ACC112 (cell line): ENCODE measurements around the gene APPBP2.
"Not testable (repeated sequence)": the region's sequence is repeated elsewhere in the genome, so short reads cannot be mapped to it uniquely, and the experiment has no call there.

Experiments
- H2AFZ ChIP-seq: fragments of 200-600 bp; sonication (generic); one replicate; pipeline ENCODE4 v1.6.0; 2017; ENCODE audit warnings: antibody characterized with exemption, low read length; ENCODE audit not compliant: unreplicated experiment
- H3K27ac ChIP-seq: fragments of 200-600 bp; sonication (generic); 2 replicates; pipeline ENCODE4 v1.5.1; 2014; ENCODE audit warnings: low read depth, mild to moderate bottlenecking, antibody characterized with exemption, low read length, moderate library complexity
- H3K27me3 ChIP-seq: fragments of 200-600 bp; sonication (generic); 2 replicates; pipeline ENCODE4 v1.6.1; 2014; ENCODE audit warnings: mild to moderate bottlenecking, antibody characterized with exemption, low read length, moderate library complexity, mixed read lengths; ENCODE audit not compliant: insufficient read depth
- H3K36me3 ChIP-seq: fragments of 200-600 bp; sonication (generic); 2 replicates; pipeline ENCODE4 v1.6.1; 2016; ENCODE audit warnings: mild to moderate bottlenecking, antibody characterized with exemption, low read length, moderate library complexity, mixed read lengths; ENCODE audit not compliant: insufficient read depth
- H3K4me1 ChIP-seq: fragments of 200-600 bp; sonication (generic); one replicate; pipeline ENCODE4 v1.6.1; 2016; ENCODE audit warnings: low read length, mixed read lengths; ENCODE audit not compliant: insufficient read depth, unreplicated experiment, control insufficient read depth
- H3K4me3 ChIP-seq: fragments of 200-600 bp; sonication (generic); 2 replicates; pipeline ENCODE4 v1.5.1; 2014; ENCODE audit warnings: mild to moderate bottlenecking, low read depth, low read length
- H3K79me2 ChIP-seq: fragments of 200-600 bp; sonication (generic); one replicate; pipeline ENCODE4 v1.6.0; 2016; ENCODE audit warnings: low read length; ENCODE audit not compliant: control insufficient read depth, unreplicated experiment, insufficient read depth

The APPBP2 gene

DNA sequence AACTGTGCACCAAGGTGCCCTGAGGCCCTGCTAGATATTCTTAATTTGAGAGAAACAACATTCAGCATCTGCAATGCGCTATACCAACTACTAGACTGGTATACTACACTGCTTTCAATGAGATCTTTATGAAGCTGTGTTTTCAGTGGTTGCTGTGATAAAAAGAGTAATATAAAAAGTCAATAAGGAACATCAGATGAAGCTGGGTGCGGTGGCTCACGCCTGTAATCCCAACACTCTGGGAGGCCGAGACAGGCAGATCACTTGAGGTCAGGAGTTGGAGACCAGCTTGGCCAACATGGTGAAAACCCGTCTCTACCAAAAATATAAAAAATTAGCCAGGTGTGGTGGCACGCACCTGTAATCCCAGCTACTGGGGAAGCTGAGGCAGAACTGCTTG, 10.4 kb downstream of the APPBP2 start:
- not testable (repeated sequence) for H2AFZ ChIP-seq, H3K4me1 ChIP-seq, H3K36me3 ChIP-seq, H3K27ac ChIP-seq, H3K27me3 ChIP-seq, H3K4me3 ChIP-seq
- H3K79me2 ChIP-seq = peaks cover 60% of the 10 kb centered on the region

GRCh38 chr17:60515199-60515598, 10.8 kb downstream of the APPBP2 start:
- not testable (repeated sequence) for H2AFZ ChIP-seq, H3K27ac ChIP-seq, H3K36me3 ChIP-seq, H3K27me3 ChIP-seq, H3K4me1 ChIP-seq, H3K4me3 ChIP-seq
- peaks cover 63% of the 10 kb centered on the region for H3K79me2 ChIP-seq

- Histone ChIP-seq H3K36me3 (0 out of 2 replicates have a peak, but pooled peaks cover 2% of the 10 kb centered on the region), H3K4me3 (no peak overlapping the region), H3K79me2 (peaks cover 66% of the 10 kb centered on the region)
These were observed 11.5 kb downstream of the APPBP2 start for GRCh38 chr17:60514500-60514899.

GRCh38 chr17:60514053-60514452, 12.0 kb downstream of the APPBP2 start:
- Histone ChIP-seq H3K36me3 (0 out of 2 replicates have a peak, but pooled peaks cover 2% of the 10 kb centered on the region), H3K27me3 (no peaks in the 10 kb centered on the region), H3K27ac (no peak overlapping the region), H3K4me3 (no peak overlapping the region), H2AFZ (no peak overlapping the region), H3K79me2 (peaks cover 68% of the 10 kb centered on the region), H3K4me1 (peaks cover 11% of the 10 kb centered on the region)

More at GRCh38 chr17:60514500-60514899, 11.5 kb downstream of the APPBP2 start:
- no peak overlapping the region for H3K27ac ChIP-seq
- H3K4me1 ChIP-seq = peaks cover 11% of the 10 kb centered on the region
- no peak overlapping the region for H2AFZ ChIP-seq
- no peaks in the 10 kb centered on the region for H3K27me3 ChIP-seq

- Histone ChIP-seq H3K4me3 (no peak overlapping the region), H3K27ac (no peak overlapping the region), H3K4me1 (peaks cover 11% of the 10 kb centered on the region), H3K36me3 (0 out of 2 replicates have a peak, but pooled peaks cover 2% of the 10 kb centered on the region), H3K79me2 (peaks cover 70% of the 10 kb centered on the region), H3K27me3 (no peaks in the 10 kb centered on the region), H2AFZ (no peak overlapping the region)
These were observed 13.0 kb downstream of the APPBP2 start for GRCh38 chr17:60513014-60513413.

GRCh38 chr17:60510723-60511122, 15.3 kb downstream of the APPBP2 start:
- no peak overlapping the region for H2AFZ ChIP-seq
- no peak overlapping the region for H3K4me3 ChIP-seq
- no peak overlapping the region for H3K27ac ChIP-seq
- peaks cover 65% of the 10 kb centered on the region for H3K79me2 ChIP-seq
- H3K4me1 ChIP-seq = peaks cover 27% of the 10 kb centered on the region
- 0 out of 2 replicates have a peak, but pooled peaks cover 2% of the 10 kb centered on the region for H3K36me3 ChIP-seq
- no peaks in the 10 kb centered on the region for H3K27me3 ChIP-seq

- Histone ChIP-seq H3K36me3 (0 out of 2 replicates have a peak, but pooled peaks cover 2% of the 10 kb centered on the region), H2AFZ (no peak overlapping the region), H3K4me1 (peaks cover 31% of the 10 kb centered on the region), H3K4me3 (no peak overlapping the region), H3K27me3 (no peaks in the 10 kb centered on the region), H3K27ac (no peak overlapping the region), H3K79me2 (peaks cover 66% of the 10 kb centered on the region)
These were observed 16.0 kb downstream of the APPBP2 start for GRCh38 chr17:60510031-60510430.

GRCh38 chr17:60508384-60508980, 17.6 kb downstream of the APPBP2 start:
- Histone ChIP-seq H3K4me3 (no peak overlapping the region), H3K79me2 (peaks cover 74% of the 10 kb centered on the region), H2AFZ (no peak overlapping the region)

GRCh38 chr17:60506312-60506711, 19.7 kb downstream of the APPBP2 start:
- Histone ChIP-seq H3K27me3 (no peaks in the 10 kb centered on the region), H3K4me3 (peak overlapping the region; percentile 36; the same call in 1 of the 2 replicates), H2AFZ (no peak overlapping the region), H3K79me2 (peaks cover 88% of the 10 kb centered on the region), H3K4me1 (peaks cover 31% of the 10 kb centered on the region), H3K36me3 (no peaks in the 10 kb centered on the region), H3K27ac (peak overlapping the region; percentile 86)

More at GRCh38 chr17:60508384-60508980, 17.6 kb downstream of the APPBP2 start:
- Histone ChIP-seq H3K4me1 (peaks cover 31% of the 10 kb centered on the region), H3K27me3 (no peaks in the 10 kb centered on the region), H3K27ac (no peak overlapping the region), H3K36me3 (0 out of 2 replicates have a peak, but pooled peaks cover 2% of the 10 kb centered on the region)

DNA sequence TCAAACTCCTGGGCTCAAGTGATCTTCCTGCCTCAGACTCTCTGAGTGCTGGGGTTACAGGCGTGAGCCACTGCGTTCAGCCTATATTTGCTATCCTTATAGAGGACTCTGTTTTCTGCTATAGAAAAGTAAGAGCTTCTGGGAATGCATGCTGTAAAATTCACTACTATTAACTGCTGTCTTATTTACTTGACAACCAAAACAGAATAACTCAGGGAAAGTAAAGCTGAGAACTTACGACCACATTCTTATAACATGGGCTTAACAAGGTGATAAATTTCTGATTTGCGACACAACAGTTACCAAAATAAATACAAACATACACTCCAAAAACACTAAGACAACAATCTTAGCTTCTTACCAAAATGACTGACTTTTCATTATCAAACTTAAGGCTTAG, 23.9 kb downstream of the APPBP2 start:
- H3K4me3 ChIP-seq = no peak overlapping the region
- peaks cover 19% of the 10 kb centered on the region for H3K4me1 ChIP-seq
- H2AFZ ChIP-seq = no peak overlapping the region
- no peak overlapping the region for H3K27ac ChIP-seq
- H3K79me2 ChIP-seq = peaks cover 54% of the 10 kb centered on the region
- no peaks in the 10 kb centered on the region for H3K27me3 ChIP-seq
- H3K36me3 ChIP-seq = peaks cover 10% of the 10 kb centered on the region

GRCh38 chr17:60501589-60501988, 24.5 kb downstream of the APPBP2 start:
- Histone ChIP-seq H3K4me1 (peaks cover 13% of the 10 kb centered on the region), H3K27me3 (no peaks in the 10 kb centered on the region)

More at GRCh38 chr17:60501589-60501988, 24.5 kb downstream of the APPBP2 start:
- Histone ChIP-seq H3K36me3 (peaks cover 10% of the 10 kb centered on the region), H2AFZ (no peak overlapping the region), H3K27ac (no peak overlapping the region), H3K4me3 (no peak overlapping the region), H3K79me2 (peaks cover 51% of the 10 kb centered on the region)
